Body of pancreas (tissue), 4 donors: Measurements from ENCODE around the gene NPHP1.
"Not testable (repeated sequence)": the region's sequence is repeated elsewhere in the genome, so short reads cannot be mapped to it uniquely, and the experiment has no call there.

Experiments used
- POLR2A ChIP-seq, 3 donors: fragments of 450-650 bp; IDR thresholded peaks; one replicate each; pipeline ENCODE4 v1.6.1; 2016; ENCODE audit warnings: antibody characterized with exemption in 3 of 3, mild to moderate bottlenecking in 2 of 3
- TF ChIP-seq, protein P1 (sequence below), 7 experiments: fragments of 450-650 bp in 4 of 7; fragments of 200-600 bp in 3 of 7; sonication (generic) in 3 of 7; IDR thresholded peaks; one replicate each; pipeline ENCODE4 v1.5.1; 2016 to 2019; ENCODE audit warnings: antibody characterized with exemption in 7 of 7

DNA sequence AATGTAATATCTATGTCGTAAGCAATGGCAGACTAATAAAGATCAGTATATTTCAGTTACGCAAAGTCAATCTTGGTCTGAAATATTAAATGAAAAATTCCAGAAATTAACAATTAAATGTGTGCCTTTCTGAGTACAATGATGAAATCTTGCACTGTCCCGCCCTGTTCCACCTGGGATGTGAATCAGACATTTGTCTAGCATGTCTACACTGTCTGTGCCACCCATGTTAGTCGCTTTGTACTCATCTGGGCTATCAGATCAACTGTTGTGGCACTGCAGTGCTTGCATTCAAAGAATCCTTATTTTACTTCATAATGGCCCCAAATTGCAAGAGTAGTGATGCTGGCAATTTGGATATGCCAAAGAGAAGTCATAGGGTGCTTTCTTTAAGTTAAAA, 114.6 kb downstream of the NPHP1 start:
- not testable (repeated sequence) for TF ChIP-seq POLR2A (IDR thresholded peaks at IDR 0.05)
- TF ChIP-seq, protein P1, sequence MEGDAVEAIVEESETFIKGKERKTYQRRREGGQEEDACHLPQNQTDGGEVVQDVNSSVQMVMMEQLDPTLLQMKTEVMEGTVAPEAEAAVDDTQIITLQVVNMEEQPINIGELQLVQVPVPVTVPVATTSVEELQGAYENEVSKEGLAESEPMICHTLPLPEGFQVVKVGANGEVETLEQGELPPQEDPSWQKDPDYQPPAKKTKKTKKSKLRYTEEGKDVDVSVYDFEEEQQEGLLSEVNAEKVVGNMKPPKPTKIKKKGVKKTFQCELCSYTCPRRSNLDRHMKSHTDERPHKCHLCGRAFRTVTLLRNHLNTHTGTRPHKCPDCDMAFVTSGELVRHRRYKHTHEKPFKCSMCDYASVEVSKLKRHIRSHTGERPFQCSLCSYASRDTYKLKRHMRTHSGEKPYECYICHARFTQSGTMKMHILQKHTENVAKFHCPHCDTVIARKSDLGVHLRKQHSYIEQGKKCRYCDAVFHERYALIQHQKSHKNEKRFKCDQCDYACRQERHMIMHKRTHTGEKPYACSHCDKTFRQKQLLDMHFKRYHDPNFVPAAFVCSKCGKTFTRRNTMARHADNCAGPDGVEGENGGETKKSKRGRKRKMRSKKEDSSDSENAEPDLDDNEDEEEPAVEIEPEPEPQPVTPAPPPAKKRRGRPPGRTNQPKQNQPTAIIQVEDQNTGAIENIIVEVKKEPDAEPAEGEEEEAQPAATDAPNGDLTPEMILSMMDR (IDR thresholded peaks at IDR 0.05): not testable (repeated sequence)
